CD8-positive, alpha-beta memory T cell (primary cell): ENCODE measurements around the gene MED20. TPM values are rescaled to one million over a fixed set of nuclear protein-coding genes. Genes with fewer than 3 reads are reported as not detected.

Experiments used
- CTCF ChIA-PET: fragments of 350-600 bp; sonication (Branson Sonifier 250); formaldehyde crosslinking; loops from one replicate; lab custom pipeline; 2021; ENCODE audit warnings: antibody characterized with exemption; lab: Charles Lee
- POLR2A ChIA-PET: fragments of 350-600 bp; sonication (Branson Sonifier 250); formaldehyde crosslinking; loops from one replicate; lab custom pipeline; 2021; ENCODE audit warnings: antibody characterized with exemption; lab: Charles Lee
- DNase-seq, 5 donors: peaks; one replicate each; pipeline versions ENCODE4 v3.0.0 to v3.0.0-alpha.2; 2020 to 2022; ENCODE audit warnings: mixed read lengths in 1 of 5
- H3K27ac ChIP-seq: one replicate; pipeline ENCODE4 v1.7.0; 2013; ENCODE audit warnings: low read depth, mild to moderate bottlenecking, low read length, moderate library complexity
- H3K27me3 ChIP-seq: 2 replicates; pipeline ENCODE4 v1.7.0; 2013; ENCODE audit warnings: low read length, mild to moderate bottlenecking; ENCODE audit not compliant: insufficient read depth, poor library complexity, severe bottlenecking
- H3K36me3 ChIP-seq: 2 replicates; pipeline ENCODE4 v1.7.0; 2013; ENCODE audit warnings: mild to moderate bottlenecking, low read length, moderate library complexity; ENCODE audit not compliant: insufficient read depth
- H3K4me1 ChIP-seq: 2 replicates; pipeline ENCODE4 v1.7.0; 2013; ENCODE audit warnings: mild to moderate bottlenecking, low read length, moderate library complexity; ENCODE audit not compliant: insufficient read depth
- H3K4me3 ChIP-seq: 2 replicates; pipeline ENCODE4 v1.7.0; 2013; ENCODE audit warnings: mild to moderate bottlenecking, low read length
- H3K9me3 ChIP-seq: 2 replicates; pipeline ENCODE4 v1.7.0; 2013; ENCODE audit warnings: mild to moderate bottlenecking, low read length
- H3K27ac Mint-ChIP-seq, 8 donors: one replicate each; pipeline ENCODE4 v1.8.0; 2020 to 2021; ENCODE audit warnings: mixed read lengths in 8 of 8, mild to moderate bottlenecking in 6 of 8, inconsistent platforms in 3 of 8, moderate library complexity in 3 of 8
- H3K27me3 Mint-ChIP-seq, 2 donors: one replicate each; pipeline ENCODE4 v1.8.0; 2020 to 2021; ENCODE audit warnings: mixed read lengths in 2 of 2, mild to moderate bottlenecking in 1 of 2, moderate library complexity in 1 of 2
- H3K36me3 Mint-ChIP-seq, 3 donors: one replicate each; pipeline ENCODE4 v1.8.0; 2020 to 2021; ENCODE audit warnings: mixed read lengths in 3 of 3, inconsistent platforms in 1 of 3, mild to moderate bottlenecking in 1 of 3
- H3K4me1 Mint-ChIP-seq, 3 donors: one replicate each; pipeline ENCODE4 v1.8.0; 2020 to 2021; ENCODE audit warnings: mixed read lengths in 3 of 3, inconsistent platforms in 1 of 3, mild to moderate bottlenecking in 1 of 3
- H3K4me3 Mint-ChIP-seq, 7 donors: one replicate each; pipeline ENCODE4 v1.8.0; 2020 to 2021; ENCODE audit warnings: mixed read lengths in 7 of 7, mild to moderate bottlenecking in 6 of 7, moderate library complexity in 4 of 7, inconsistent platforms in 2 of 7
- H3K9me3 Mint-ChIP-seq, 5 donors: one replicate each; pipeline ENCODE4 v1.8.0; 2020 to 2022; ENCODE audit warnings: mixed read lengths in 5 of 5, mild to moderate bottlenecking in 3 of 5, moderate library complexity in 2 of 5, inconsistent platforms in 1 of 5
- polyA plus RNA-seq: library from polyadenylated mRNA; unstranded; fragments of 300-500 nt; fragmentation: Illumina TruSeq; gene quantifications from one replicate; pipeline ENCODE4 v1.2.3, GENCODE V29; 2021
- total RNA-seq, 2 experiments: library from RNA; stranded (reverse); gene quantifications; one replicate each; pipeline ENCODE4 v1.2.3, GENCODE V29; 2021

The MED20 gene
- total and polyA plus RNA-seq, 3 experiments from 2014 or later: 5.3 to 21.1 (median 18.1) TPM

DNA sequence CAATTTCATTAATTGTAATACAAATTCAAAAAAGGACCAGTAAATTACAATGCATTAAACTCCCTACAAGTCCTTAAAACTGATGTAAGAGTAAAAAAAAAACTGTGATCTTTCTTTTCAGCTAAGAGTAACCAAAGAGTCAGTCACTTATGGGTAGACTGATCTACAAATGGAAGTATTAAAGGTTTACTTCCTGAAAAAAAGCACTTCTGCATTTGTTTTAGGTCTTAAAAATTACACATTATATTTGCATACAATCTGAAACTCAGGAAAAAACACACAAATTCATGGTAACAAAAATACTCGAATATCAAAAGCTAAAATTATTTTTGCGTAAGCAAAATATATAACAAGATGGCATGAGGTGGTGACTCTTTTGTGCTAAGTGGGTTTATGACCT is 49.2 kb downstream of the MED20 start:
- H3K27me3 Mint-ChIP-seq: peaks cover 0 to 1% of the 10 kb centered on the region in 2 donors
- H3K4me3 Mint-ChIP-seq: no peak overlapping the region
- ChIA-PET CTCF (no interaction called here), POLR2A (no interaction called here)
- peaks cover 0 to 5% (median 0%) of the 10 kb centered on the region in 3 donors for H3K36me3 Mint-ChIP-seq
- no peaks in the 10 kb centered on the region for H3K9me3 ChIP-seq
- H3K4me3 ChIP-seq: no peak overlapping the region
- no peak overlapping the region for H3K27ac ChIP-seq
- no peaks in the 10 kb centered on the region for H3K9me3 Mint-ChIP-seq
- H3K4me1 Mint-ChIP-seq: no peaks in the 10 kb centered on the region
- H3K4me1 ChIP-seq: no peaks in the 10 kb centered on the region
- no peak for DNase-seq
- no peaks in the 10 kb centered on the region for H3K27me3 ChIP-seq
- H3K36me3 ChIP-seq: no peaks in the 10 kb centered on the region
- no peak overlapping the region for H3K27ac Mint-ChIP-seq

GRCh38 chr6:41859356-41859755 is 61.6 kb downstream of the MED20 start:
- Histone ChIP-seq H3K9me3 (no peaks in the 10 kb centered on the region), H3K4me3 (no peak overlapping the region), H3K4me1 (no peaks in the 10 kb centered on the region), H3K27me3 (no peaks in the 10 kb centered on the region), H3K27ac (no peak overlapping the region), H3K36me3 (no peaks in the 10 kb centered on the region)
- Mint-ChIP-seq H3K9me3 (no peaks in the 10 kb centered on the region), H3K36me3 (peaks cover 0 to 1% (median 0%) of the 10 kb centered on the region in 3 donors), H3K27me3 (no peaks in the 10 kb centered on the region), H3K4me3 (no peak overlapping the region), H3K27ac (peak overlapping the region in 1 of 8 donors; percentile 58), H3K4me1 (no peaks in the 10 kb centered on the region)
- ChIA-PET CTCF (no interaction called here), POLR2A (no interaction called here)
- no peak for DNase-seq

GRCh38 chr6:41858703-41859102 is 62.2 kb downstream of the MED20 start:
- H3K27ac Mint-ChIP-seq: peak overlapping the region in 1 of 8 donors; percentile 12
- no peak for DNase-seq

More at GRCh38 chr6:41858703-41859102, 62.2 kb downstream of the MED20 start:
- H3K27ac ChIP-seq: no peak overlapping the region
- Mint-ChIP-seq H3K27me3 (no peaks in the 10 kb centered on the region), H3K36me3 (peaks cover 0 to 1% (median 0%) of the 10 kb centered on the region in 3 donors), H3K4me1 (no peaks in the 10 kb centered on the region), H3K4me3 (no peak overlapping the region), H3K9me3 (no peaks in the 10 kb centered on the region)
- ChIA-PET CTCF (no interaction called here), POLR2A (no interaction called here)
- H3K9me3 ChIP-seq: no peaks in the 10 kb centered on the region
- H3K36me3 ChIP-seq: no peaks in the 10 kb centered on the region
- no peaks in the 10 kb centered on the region for H3K27me3 ChIP-seq
- H3K4me1 ChIP-seq: no peaks in the 10 kb centered on the region
- H3K4me3 ChIP-seq: no peak overlapping the region

Other genes starting within 250 kb of the MED20 start
- 10 to 100 TPM; 12.0 to 12.5 TPM for gene TFEB, start 185.5 kb downstream of the MED20 start, total RNA-seq
- gene TFEB, start 185.5 kb downstream of the MED20 start, polyA plus RNA-seq: 18.8 TPM
- gene PGC, start 173.7 kb downstream of the MED20 start, total RNA-seq: not detected
- not detected for gene PGC, start 173.7 kb downstream of the MED20 start, polyA plus RNA-seq
- 1 to 10 TPM; 3.7 to 4.0 TPM for gene FRS3, start 141.2 kb downstream of the MED20 start, total RNA-seq
- gene FRS3, start 141.2 kb downstream of the MED20 start, polyA plus RNA-seq: 4.0 TPM
- not detected for gene PRICKLE4, start 140.4 kb downstream of the MED20 start, total RNA-seq
- not detected for gene PRICKLE4, start 140.4 kb downstream of the MED20 start, polyA plus RNA-seq
- gene TOMM6, start 133.4 kb downstream of the MED20 start, total RNA-seq: 100 to 1,000 TPM; 399 to 414 TPM
- 376 TPM for gene TOMM6, start 133.4 kb downstream of the MED20 start, polyA plus RNA-seq
- 1 to 10 TPM; 5.0 to 5.2 TPM for gene USP49, start 25.8 kb downstream of the MED20 start, total RNA-seq
- 0.59 TPM for gene USP49, start 25.8 kb downstream of the MED20 start, polyA plus RNA-seq
- gene BYSL, start 360 bp upstream of the MED20 start, total RNA-seq: 10 to 100 TPM; 80.5 to 84.4 TPM
- gene BYSL, start 360 bp upstream of the MED20 start, polyA plus RNA-seq: 5.9 TPM
- gene CCND3, start 20.7 kb upstream of the MED20 start, total RNA-seq: 100 to 1,000 TPM; 283 to 287 TPM
- 648 TPM for gene CCND3, start 20.7 kb upstream of the MED20 start, polyA plus RNA-seq
- gene TAF8, start 129.4 kb upstream of the MED20 start, total RNA-seq: 10 to 100 TPM; 41.7 to 42.6 TPM
- 20.5 TPM for gene TAF8, start 129.4 kb upstream of the MED20 start, polyA plus RNA-seq
- under 1 TPM; 0.15 to 0.16 TPM for gene C6orf132, start 221.5 kb upstream of the MED20 start, total RNA-seq
- gene C6orf132, start 221.5 kb upstream of the MED20 start, polyA plus RNA-seq: not detected